Measurements from ENCODE around the gene PACS2. TPM values are rescaled to one million over a fixed set of nuclear protein-coding genes. Genes with fewer than 3 reads are reported as not detected.

Gene PACS2
- total and polyA plus RNA-seq, 2 of the 8 experiments (the other 6 are each of a cell fraction or from before 2014, with no cell fraction given) = 38.0 to 62.8 TPM

- no peak for TF ChIP-seq SP1 (IDR thresholded peaks at IDR 0.05; ENCODE audit: low read depth, low read length)
- TF ChIP-seq SIRT6 (IDR thresholded peaks at IDR 0.05; ENCODE audit: low read length) = no peak
- no peak for TF ChIP-seq NRF1 (IDR thresholded peaks at IDR 0.05; ENCODE audit: low read depth, low read length)
- no peak for TF ChIP-seq SP2 (IDR thresholded peaks at IDR 0.05; ENCODE audit: low read length)
- no peak for TF ChIP-seq CBX8 (IDR thresholded peaks at IDR 0.05; ENCODE audit: borderline replicate concordance, low read depth, low read length)
- peak; percentile 72 for TF ChIP-seq TAF7 (optimal IDR thresholded peaks at IDR 0.05; ENCODE audit: borderline replicate concordance, low read depth, low read length)
- TF ChIP-seq EP300 (IDR thresholded peaks at IDR 0.05; ENCODE audit: borderline replicate concordance in 1 of 2, low read depth in 2 of 2, low read length in 2 of 2) = peak in 1 of 2 experiments; percentile 54; a peak in 1 of 3 replicates
- TF ChIP-seq USF2 (IDR thresholded peaks at IDR 0.05; ENCODE audit: low read length) = no peak
- TF ChIP-seq SIN3A (conservative IDR thresholded peaks at IDR 0.05 in 1 of 2, IDR thresholded peaks at IDR 0.05 in 1 of 2; ENCODE audit: low read depth in 1 of 2, low read length in 2 of 2) = peak in 1 of 2 experiments; percentile 47; a peak in 1 of 4 replicates
- TF ChIP-seq MAX (IDR thresholded peaks at IDR 0.05) = peak; percentile 13; the same call in 1 of the 2 replicates
- no peak for TF ChIP-seq RNF2 (IDR thresholded peaks at IDR 0.05; ENCODE audit: borderline replicate concordance, low read depth, low read length, missing control alignments, poor library complexity, severe bottlenecking)
- no peak for TF ChIP-seq HDAC2 (IDR thresholded peaks at IDR 0.05; ENCODE audit: borderline replicate concordance in 1 of 2, low read depth in 2 of 2, low read length in 2 of 2)
- TF ChIP-seq PHF8 (conservative IDR thresholded peaks at IDR 0.05; ENCODE audit: low read depth, low read length) = peak; percentile 83
- TF ChIP-seq CHD2 (IDR thresholded peaks at IDR 0.05; ENCODE audit: low read length) = peak; percentile 89
- 0 out of 2 replicates have a peak, but pooled peaks have one; percentile 12 for TF ChIP-seq GABPA (IDR thresholded peaks at IDR 0.05; ENCODE audit: borderline replicate concordance, insufficient read depth, low read length)
- TF ChIP-seq KDM4A (IDR thresholded peaks at IDR 0.05; ENCODE audit: low read depth, low read length, severe bottlenecking) = peak; percentile 51
- no peak for TF ChIP-seq KDM5A (IDR thresholded peaks at IDR 0.05; ENCODE audit: low read length)
- TF ChIP-seq SRF (IDR thresholded peaks at IDR 0.05; ENCODE audit: low read depth, low read length) = no peak
- TF ChIP-seq CBX5 (IDR thresholded peaks at IDR 0.05; ENCODE audit: low read depth, low read length) = no peak
- no peak for TF ChIP-seq TEAD4 (IDR thresholded peaks at IDR 0.05; ENCODE audit: low read depth, low read length)
- TF ChIP-seq SIX5 (IDR thresholded peaks at IDR 0.05; ENCODE audit: low read depth, low read length) = no peak
- TF ChIP-seq SAP30 (IDR thresholded peaks at IDR 0.05; ENCODE audit: insufficient read depth, insufficient replicate concordance, low read length) = no peak
- no peak for TF ChIP-seq HDAC6 (IDR thresholded peaks at IDR 0.05; ENCODE audit: low read depth, low read length)
These were observed 13.9 kb upstream of the PACS2 start, which contains the start of gene BRF1 (continued) for GRCh38 chr14:105300542-105301102.

Data from H1 (cell line).